ENCODE measurements around the gene PLAC8L1. TPM values are rescaled to one million over a fixed set of nuclear protein-coding genes. Genes with fewer than 3 reads are reported as not detected.

PLAC8L1 gene
- total RNA-seq, result not detected in 2 replicates

GRCh38 chr5:146105477-146105876 lies at the start of gene PLAC8L1:
TSS of gene PLAC8L1 (minus strand) at chr5:146105577. CDS start at chr5:146104311, 1,266 bp downstream.

Other genes with a start within 250 kb of the PLAC8L1 start
- not detected in 2 replicates for gene GRXCR2, start 232.6 kb downstream of the PLAC8L1 start, total RNA-seq
- 2.6 and 3.6 TPM in 2 replicates for gene SH3RF2, start 169.0 kb downstream of the PLAC8L1 start, total RNA-seq
- gene LARS1, start 77.1 kb upstream of the PLAC8L1 start, total RNA-seq, result 138 and 176 TPM in 2 replicates
- gene RBM27, start 98.0 kb upstream of the PLAC8L1 start, total RNA-seq, result 20.1 and 28.0 TPM in 2 replicates
- gene POU4F3, start 233.3 kb upstream of the PLAC8L1 start, total RNA-seq, result under 0.01 TPM in 1 of 2 replicates, not detected in the other